ENCODE results near the gene CLCN4.

DNA sequence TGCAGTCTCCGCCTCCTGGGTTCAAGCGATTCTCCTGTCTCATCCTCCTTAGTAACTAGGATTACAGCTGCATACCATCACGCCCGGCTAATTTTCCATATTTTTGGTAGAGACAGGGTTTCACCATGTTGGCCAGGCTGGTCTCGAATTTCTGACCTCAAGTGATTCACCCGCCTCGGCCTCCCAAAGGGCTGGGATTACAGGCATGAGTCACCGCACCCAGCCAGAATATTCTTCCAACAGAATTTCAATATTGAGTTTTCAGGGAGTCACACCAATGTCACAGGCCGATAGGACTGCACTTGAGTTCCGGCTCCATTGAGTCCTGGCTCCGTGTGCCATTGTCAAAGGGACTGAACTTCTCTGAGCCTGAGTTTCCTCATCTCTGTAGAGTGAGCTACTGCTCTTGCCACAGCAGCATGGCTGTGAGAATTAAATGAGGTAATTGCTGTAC lies 82.9 kb downstream of the CLCN4 start:
- TF ChIP-seq, protein P1, sequence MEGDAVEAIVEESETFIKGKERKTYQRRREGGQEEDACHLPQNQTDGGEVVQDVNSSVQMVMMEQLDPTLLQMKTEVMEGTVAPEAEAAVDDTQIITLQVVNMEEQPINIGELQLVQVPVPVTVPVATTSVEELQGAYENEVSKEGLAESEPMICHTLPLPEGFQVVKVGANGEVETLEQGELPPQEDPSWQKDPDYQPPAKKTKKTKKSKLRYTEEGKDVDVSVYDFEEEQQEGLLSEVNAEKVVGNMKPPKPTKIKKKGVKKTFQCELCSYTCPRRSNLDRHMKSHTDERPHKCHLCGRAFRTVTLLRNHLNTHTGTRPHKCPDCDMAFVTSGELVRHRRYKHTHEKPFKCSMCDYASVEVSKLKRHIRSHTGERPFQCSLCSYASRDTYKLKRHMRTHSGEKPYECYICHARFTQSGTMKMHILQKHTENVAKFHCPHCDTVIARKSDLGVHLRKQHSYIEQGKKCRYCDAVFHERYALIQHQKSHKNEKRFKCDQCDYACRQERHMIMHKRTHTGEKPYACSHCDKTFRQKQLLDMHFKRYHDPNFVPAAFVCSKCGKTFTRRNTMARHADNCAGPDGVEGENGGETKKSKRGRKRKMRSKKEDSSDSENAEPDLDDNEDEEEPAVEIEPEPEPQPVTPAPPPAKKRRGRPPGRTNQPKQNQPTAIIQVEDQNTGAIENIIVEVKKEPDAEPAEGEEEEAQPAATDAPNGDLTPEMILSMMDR (IDR thresholded peaks at IDR 0.05; ENCODE audit: low read depth, low read length) = no peak
- no peak for TF ChIP-seq POLR2A (IDR thresholded peaks at IDR 0.05; ENCODE audit: extremely low read depth, insufficient read length)
